Inflammatory macrophage treated with lipopolysaccharide for 4 hours (primary cell): Measurements from ENCODE around the gene SPECC1L.

Experiments
- DNase-seq: peaks from one replicate; pipeline ENCODE4 v3.0.0-alpha.2; 2020

SPECC1L gene

DNA sequence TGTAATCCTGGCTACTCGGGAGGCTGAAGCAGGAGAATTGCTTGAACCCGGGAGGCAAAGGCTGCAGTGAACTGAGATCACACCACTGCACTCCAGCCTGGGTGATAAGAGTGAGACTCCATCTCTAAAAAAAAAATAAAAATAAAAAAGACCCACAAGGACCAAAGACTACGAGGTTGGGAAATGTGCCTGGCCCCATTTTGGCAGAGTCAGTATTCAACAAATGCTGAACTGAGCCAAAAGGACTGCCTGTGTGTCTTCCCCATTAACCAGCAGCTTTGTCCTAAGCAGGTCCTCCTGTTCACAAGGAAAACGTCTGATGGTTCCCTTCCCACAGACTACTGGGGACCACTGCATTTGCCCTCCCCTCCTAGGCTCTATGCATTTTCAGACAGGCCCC, 184.4 kb downstream of the SPECC1L start:
- no peak for DNase-seq

GRCh38 chr22:24455751-24456426, 185.3 kb downstream of the SPECC1L start:
- no peak for DNase-seq

GRCh38 chr22:24457894-24458420, 187.3 kb downstream of the SPECC1L start:
- no peak for DNase-seq

DNA sequence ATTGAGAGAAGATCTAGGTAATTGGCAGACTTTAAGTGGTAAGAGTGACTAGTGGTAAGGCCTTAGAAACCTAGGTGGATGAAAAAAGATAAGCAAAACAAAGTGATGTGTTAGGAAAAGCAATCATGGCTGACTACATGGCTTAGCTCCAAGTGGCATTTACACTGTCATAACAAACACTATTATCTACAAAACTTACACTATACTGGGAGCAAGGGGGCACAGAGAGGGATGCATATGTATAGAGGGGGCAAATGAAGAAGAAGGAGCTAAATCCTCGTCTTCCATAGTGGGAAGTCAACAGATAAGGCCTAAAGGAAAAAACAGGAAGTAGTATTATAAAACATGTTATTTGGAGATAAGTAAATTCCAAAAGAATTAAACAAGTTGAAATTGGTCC, 189.3 kb downstream of the SPECC1L start:
- DNase-seq, result no peak

DNA sequence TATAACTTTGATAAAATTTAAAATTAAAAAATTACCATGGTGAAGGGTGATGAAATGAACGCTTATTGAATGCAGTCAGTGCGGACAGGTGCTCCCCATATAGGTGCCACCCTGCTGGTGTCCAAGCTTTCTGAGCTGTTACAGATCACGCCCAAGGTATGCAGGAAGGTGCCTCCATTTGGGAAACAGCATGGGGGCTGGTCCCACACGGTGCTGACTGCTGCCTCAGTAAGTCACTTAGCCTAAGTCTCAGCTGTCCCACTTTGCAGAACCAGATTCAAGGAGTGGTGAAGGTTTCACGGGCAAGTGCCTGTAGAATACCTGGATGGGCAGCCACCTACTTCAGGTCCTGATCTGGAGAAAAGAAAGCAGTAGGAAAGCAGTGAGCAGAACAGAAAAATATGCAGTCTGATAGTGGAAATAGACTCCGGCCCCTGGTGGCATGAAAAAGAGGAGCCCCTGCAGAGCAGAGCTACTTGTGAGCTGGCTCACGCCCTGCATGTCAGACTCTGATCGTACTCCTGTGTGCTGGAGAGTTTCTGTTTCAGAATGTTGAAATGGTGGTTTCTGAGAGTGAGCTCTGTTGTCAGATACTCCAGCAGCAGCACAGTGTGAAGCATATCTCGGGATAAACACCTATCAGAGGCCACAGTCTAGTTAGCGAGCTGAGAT, 189.9 kb downstream of the SPECC1L start:
- DNase-seq, result peak; percentile 72

- peak; percentile 84 for DNase-seq
These were observed 192.6 kb downstream of the SPECC1L start for GRCh38 chr22:24463071-24463760.

- peak; percentile 47 for DNase-seq
These were observed 194.9 kb downstream of the SPECC1L start for GRCh38 chr22:24465566-24465965.

DNA sequence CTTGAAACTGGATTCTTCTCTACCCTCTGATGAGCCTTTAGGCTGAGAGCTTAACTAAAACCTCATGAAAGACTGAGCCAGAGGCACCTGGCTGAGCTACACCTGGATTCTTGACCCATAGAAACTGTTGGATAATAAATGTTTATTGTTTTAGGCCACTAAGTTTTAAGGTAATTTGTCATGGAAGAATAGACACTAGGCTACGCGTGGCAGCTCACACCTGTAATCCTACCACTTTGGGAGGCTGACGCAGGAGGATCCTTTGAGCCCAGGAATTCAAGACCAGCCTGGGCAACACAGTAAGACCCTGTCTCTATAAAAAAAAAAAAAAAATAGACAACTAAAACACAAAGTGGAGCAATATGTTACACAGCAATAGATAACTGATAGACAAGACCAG, 195.3 kb downstream of the SPECC1L start:
- DNase-seq, result no peak

DNA sequence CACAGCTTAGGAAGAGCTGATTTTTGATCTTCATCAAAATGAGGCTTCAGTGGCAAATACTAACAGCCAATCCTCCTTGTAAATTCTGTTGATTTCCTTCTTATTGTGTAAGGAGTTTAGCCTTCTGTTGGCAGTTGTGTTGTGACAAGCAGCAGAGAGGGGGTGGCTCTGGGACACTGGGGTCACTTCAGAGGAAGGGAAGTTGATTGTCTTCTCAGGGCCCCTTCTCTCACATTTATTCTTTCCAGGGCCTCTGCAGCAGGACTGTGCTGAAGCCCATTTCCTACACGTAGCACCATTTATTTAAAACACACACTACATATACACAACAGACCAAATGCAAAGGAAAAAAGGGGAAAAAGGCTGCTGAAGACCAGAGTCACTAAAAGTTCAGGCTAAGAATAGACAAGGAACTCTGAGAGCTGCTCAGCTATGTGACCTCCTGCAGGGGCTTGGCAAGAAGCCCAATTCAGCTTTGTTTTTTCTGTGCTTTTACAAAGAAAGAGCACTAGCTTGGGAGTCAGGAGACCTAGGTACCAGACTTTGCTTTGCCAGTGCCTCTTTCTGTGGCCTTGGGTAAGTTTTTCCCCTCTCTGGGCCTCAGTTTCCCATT, 196.2 kb downstream of the SPECC1L start:
- peak; percentile 29 for DNase-seq

DNA sequence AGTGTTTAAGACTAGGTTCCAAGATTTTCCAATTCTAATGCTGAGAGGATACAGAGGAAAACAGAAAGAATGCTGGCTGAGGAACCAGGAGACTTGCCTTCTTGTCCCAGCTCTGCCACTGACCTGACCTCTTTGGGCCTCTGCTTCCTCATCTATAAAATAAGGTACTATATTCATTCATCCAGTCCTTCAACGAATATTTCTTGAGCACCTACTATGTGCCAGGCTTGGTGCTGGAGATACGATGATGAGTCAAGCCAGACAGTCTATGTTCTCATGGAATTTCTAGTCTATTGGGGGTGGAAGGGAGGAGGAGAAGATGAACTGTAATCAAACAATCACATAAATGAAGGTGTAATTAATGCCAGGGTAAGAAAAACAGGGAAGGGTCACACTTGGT, 196.7 kb downstream of the SPECC1L start:
- no peak for DNase-seq
